ENCODE results near the gene PARP2. TPM values are rescaled to one million over a fixed set of nuclear protein-coding genes. Genes with fewer than 3 reads are reported as not detected.
A peak's percentile ranks its signal among the peaks of the same experiment; 100 is the strongest.

The PARP2 gene
- polyA plus RNA-seq, 1 donor from 2014 or later = 78.7 TPM

DNA sequence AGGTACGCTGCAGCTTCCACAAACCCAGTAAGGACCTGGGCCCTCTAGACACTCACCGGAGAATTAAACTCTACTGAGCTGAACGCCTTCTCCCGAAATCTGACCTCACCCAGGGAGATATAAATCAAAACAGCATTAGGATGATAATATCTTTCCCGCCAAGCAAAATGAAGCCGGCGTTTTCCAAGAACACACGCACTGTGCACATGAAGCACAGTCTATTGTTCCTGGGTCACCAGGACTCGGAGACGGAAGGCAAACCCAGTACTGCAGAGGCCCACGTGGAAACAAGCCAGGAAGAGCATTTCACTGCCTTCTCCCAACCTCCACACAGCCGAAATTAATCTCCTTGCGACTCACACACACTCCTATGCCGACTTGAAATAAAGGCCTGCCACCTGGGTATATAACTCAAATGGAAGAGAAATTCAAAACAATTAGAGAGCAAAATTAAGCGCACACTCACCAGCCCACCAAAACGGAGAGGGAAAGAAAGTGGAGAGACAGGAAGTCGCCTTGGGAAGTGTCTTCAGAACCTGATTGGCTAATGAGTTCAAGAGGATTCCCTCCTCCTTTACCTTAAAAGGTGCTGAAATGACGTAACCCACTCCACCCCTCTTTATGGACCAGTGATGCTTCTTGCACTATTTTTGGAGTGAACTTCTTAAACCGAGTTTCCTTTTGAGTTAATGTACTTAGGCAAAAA lies 10.5 kb upstream of the PARP2 start, which contains the start of gene CCNB1IP1:
Gene CCNB1IP1, minus strand, starts transcription at position 492 of the 706 bp plus-strand sequence. CDS start 16,756 bp downstream, outside the sequence.
- Histone ChIP-seq H3K36me3 (ENCODE audit: insufficient read depth, low read length) (no peaks in the 10 kb centered on the region), H4K20me1 (ENCODE audit: insufficient read depth) (no peaks in the 10 kb centered on the region), H3K4me2 (ENCODE audit: low read length) (peak within 1 kb of the TSS; percentile 84), H3K27ac (ENCODE audit: low read length) (peak within 1 kb of the TSS; percentile 76), H3F3A (ENCODE audit: insufficient read depth, low read length, poor library complexity, severe bottlenecking) (peaks cover 10% of the 10 kb centered on the region), H3K79me2 (replicated peaks; ENCODE audit: insufficient read depth, low read length) (peaks cover 25% of the 10 kb centered on the region), H2AFZ (ENCODE audit: low read depth, low read length) (peak within 1 kb of the TSS; percentile 86), H3K27me3 (ENCODE audit: insufficient read depth, low read depth, low read length) (no peaks in the 10 kb centered on the region), H3K9me3 (ENCODE audit: low read length) (no peaks in the 10 kb centered on the region), H3K9ac (ENCODE audit: low read length) (peak within 1 kb of the TSS; percentile 72), H3K4me3 (ENCODE audit: low read length) (peak within 1 kb of the TSS; percentile 78), H3K9me2 (ENCODE audit: insufficient read depth, low read length) (no peaks in the 10 kb centered on the region)
- TF ChIP-seq POLR2AphosphoS5 (IDR thresholded peaks at IDR 0.05) = peak; percentile 62
- TF ChIP-seq SMC3 (conservative IDR thresholded peaks at IDR 0.05; ENCODE audit: poor library complexity) = no peak
- TF ChIP-seq, protein P1, sequence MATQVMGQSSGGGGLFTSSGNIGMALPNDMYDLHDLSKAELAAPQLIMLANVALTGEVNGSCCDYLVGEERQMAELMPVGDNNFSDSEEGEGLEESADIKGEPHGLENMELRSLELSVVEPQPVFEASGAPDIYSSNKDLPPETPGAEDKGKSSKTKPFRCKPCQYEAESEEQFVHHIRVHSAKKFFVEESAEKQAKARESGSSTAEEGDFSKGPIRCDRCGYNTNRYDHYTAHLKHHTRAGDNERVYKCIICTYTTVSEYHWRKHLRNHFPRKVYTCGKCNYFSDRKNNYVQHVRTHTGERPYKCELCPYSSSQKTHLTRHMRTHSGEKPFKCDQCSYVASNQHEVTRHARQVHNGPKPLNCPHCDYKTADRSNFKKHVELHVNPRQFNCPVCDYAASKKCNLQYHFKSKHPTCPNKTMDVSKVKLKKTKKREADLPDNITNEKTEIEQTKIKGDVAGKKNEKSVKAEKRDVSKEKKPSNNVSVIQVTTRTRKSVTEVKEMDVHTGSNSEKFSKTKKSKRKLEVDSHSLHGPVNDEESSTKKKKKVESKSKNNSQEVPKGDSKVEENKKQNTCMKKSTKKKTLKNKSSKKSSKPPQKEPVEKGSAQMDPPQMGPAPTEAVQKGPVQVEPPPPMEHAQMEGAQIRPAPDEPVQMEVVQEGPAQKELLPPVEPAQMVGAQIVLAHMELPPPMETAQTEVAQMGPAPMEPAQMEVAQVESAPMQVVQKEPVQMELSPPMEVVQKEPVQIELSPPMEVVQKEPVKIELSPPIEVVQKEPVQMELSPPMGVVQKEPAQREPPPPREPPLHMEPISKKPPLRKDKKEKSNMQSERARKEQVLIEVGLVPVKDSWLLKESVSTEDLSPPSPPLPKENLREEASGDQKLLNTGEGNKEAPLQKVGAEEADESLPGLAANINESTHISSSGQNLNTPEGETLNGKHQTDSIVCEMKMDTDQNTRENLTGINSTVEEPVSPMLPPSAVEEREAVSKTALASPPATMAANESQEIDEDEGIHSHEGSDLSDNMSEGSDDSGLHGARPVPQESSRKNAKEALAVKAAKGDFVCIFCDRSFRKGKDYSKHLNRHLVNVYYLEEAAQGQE (IDR thresholded peaks at IDR 0.05; ENCODE audit: borderline replicate concordance) = peak; percentile 41
- TF ChIP-seq MXI1 (conservative IDR thresholded peaks at IDR 0.05; ENCODE audit: poor library complexity, severe bottlenecking) = peak; percentile 97
- TF ChIP-seq EP300 (conservative IDR thresholded peaks at IDR 0.05; ENCODE audit: poor library complexity, severe bottlenecking) = peak; percentile 8
- TF ChIP-seq EZH2 (IDR thresholded peaks at IDR 0.05; ENCODE audit: borderline replicate concordance, insufficient read depth, low read length, poor library complexity, severe bottlenecking) = no peak
- TF ChIP-seq TAF1 (IDR thresholded peaks at IDR 0.05; ENCODE audit: low read depth) = peak; percentile 75

DNA sequence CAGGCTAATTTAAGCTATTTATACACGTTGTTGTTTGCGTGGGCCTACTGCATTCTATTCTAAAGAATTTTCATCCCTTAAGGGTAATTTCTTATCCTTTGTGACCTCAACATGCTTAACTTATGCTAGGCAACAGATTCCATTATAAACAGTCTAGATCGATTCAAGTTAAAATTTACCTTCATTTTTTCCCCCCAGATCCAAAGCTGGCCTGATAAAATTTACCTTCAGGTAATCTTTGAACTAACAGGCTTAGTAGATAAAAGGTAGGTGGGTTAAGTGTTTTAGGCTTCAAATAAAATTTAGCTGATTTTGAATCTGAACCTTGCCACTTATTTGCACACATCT lies 10.0 kb upstream of the PARP2 start:
- Histone ChIP-seq H3K79me2 (replicated peaks; ENCODE audit: insufficient read depth, low read length) (peaks cover 25% of the 10 kb centered on the region), H3K9me2 (ENCODE audit: insufficient read depth, low read length) (no peaks in the 10 kb centered on the region), H3K4me3 (ENCODE audit: low read length) (peak overlapping the region; percentile 78), H2AFZ (ENCODE audit: low read depth, low read length) (no peak overlapping the region), H3F3A (ENCODE audit: insufficient read depth, low read length, poor library complexity, severe bottlenecking) (peaks cover 10% of the 10 kb centered on the region), H3K27me3 (ENCODE audit: insufficient read depth, low read depth, low read length) (no peaks in the 10 kb centered on the region), H3K9ac (ENCODE audit: low read length) (no peak overlapping the region), H4K20me1 (ENCODE audit: insufficient read depth) (no peaks in the 10 kb centered on the region), H3K9me3 (ENCODE audit: low read length) (no peaks in the 10 kb centered on the region), H3K4me2 (ENCODE audit: low read length) (peak overlapping the region; percentile 22), H3K36me3 (ENCODE audit: insufficient read depth, low read length) (no peaks in the 10 kb centered on the region), H3K27ac (ENCODE audit: low read length) (no peak overlapping the region)
- TF ChIP-seq TAF1 (IDR thresholded peaks at IDR 0.05; ENCODE audit: low read depth) (no peak), MXI1 (conservative IDR thresholded peaks at IDR 0.05; ENCODE audit: poor library complexity, severe bottlenecking) (no peak), EZH2 (IDR thresholded peaks at IDR 0.05; ENCODE audit: borderline replicate concordance, insufficient read depth, low read length, poor library complexity, severe bottlenecking) (no peak), POLR2AphosphoS5 (IDR thresholded peaks at IDR 0.05) (no peak), EP300 (conservative IDR thresholded peaks at IDR 0.05; ENCODE audit: poor library complexity, severe bottlenecking) (no peak), RAD21 (conservative IDR thresholded peaks at IDR 0.05) (no peak), SMC3 (conservative IDR thresholded peaks at IDR 0.05; ENCODE audit: poor library complexity) (no peak)
- TF ChIP-seq, protein P2, sequence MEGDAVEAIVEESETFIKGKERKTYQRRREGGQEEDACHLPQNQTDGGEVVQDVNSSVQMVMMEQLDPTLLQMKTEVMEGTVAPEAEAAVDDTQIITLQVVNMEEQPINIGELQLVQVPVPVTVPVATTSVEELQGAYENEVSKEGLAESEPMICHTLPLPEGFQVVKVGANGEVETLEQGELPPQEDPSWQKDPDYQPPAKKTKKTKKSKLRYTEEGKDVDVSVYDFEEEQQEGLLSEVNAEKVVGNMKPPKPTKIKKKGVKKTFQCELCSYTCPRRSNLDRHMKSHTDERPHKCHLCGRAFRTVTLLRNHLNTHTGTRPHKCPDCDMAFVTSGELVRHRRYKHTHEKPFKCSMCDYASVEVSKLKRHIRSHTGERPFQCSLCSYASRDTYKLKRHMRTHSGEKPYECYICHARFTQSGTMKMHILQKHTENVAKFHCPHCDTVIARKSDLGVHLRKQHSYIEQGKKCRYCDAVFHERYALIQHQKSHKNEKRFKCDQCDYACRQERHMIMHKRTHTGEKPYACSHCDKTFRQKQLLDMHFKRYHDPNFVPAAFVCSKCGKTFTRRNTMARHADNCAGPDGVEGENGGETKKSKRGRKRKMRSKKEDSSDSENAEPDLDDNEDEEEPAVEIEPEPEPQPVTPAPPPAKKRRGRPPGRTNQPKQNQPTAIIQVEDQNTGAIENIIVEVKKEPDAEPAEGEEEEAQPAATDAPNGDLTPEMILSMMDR (IDR thresholded peaks at IDR 0.05; ENCODE audit: poor library complexity, severe bottlenecking) = no peak
- TF ChIP-seq, protein P1 (IDR thresholded peaks at IDR 0.05; ENCODE audit: borderline replicate concordance) = no peak
